GM12873 (cell line): ENCODE measurements around the gene KCMF1.

Experiments used
- TF ChIP-seq, protein P1 (sequence below): IDR thresholded peaks from 2 replicates; pipeline ENCODE4 v1.5.1; 2012; ENCODE audit warnings: low read depth, mild to moderate bottlenecking, moderate library complexity, low read length, control low read depth; ENCODE audit not compliant: insufficient read depth; ENCODE audit errors: missing control alignments

The KCMF1 gene

DNA sequence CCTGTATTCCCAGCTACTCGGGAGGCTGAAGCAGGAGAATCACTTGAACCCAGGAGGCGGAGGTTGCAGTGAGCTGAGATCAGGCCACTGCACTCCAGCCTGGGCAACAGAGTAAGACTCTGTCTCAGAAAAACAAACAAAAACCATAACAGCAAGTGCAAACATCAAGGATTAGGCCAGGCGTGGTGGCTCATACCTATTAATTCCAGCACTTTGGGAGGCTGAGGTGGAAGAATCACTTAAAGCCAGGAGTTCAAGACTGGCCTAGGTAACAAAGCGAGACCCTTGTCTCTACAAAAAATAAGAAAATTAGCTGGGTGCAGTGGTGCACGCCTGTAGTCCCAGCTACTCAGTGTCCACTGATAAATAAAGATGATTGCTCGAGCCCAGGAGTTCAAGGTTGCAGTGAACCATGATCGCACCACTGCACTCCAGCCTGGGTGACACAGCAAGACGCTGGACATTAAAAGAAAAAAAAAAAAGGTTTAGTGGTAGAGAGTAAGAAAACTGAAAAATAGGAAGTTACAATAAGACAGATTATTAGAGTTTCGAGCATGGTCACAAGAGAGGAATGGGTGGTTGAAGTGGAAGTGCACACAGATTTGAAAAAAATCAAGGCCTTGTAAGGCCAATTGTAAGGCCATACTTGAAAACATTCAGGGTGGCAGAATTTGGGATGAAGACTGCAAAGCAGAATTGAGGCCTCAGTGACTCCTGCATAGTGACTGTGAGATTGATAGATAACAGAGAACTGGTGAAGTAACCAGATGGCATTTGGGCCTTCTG is 6.4 kb upstream of the KCMF1 start:
- TF ChIP-seq, protein P1, sequence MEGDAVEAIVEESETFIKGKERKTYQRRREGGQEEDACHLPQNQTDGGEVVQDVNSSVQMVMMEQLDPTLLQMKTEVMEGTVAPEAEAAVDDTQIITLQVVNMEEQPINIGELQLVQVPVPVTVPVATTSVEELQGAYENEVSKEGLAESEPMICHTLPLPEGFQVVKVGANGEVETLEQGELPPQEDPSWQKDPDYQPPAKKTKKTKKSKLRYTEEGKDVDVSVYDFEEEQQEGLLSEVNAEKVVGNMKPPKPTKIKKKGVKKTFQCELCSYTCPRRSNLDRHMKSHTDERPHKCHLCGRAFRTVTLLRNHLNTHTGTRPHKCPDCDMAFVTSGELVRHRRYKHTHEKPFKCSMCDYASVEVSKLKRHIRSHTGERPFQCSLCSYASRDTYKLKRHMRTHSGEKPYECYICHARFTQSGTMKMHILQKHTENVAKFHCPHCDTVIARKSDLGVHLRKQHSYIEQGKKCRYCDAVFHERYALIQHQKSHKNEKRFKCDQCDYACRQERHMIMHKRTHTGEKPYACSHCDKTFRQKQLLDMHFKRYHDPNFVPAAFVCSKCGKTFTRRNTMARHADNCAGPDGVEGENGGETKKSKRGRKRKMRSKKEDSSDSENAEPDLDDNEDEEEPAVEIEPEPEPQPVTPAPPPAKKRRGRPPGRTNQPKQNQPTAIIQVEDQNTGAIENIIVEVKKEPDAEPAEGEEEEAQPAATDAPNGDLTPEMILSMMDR = no peak

DNA sequence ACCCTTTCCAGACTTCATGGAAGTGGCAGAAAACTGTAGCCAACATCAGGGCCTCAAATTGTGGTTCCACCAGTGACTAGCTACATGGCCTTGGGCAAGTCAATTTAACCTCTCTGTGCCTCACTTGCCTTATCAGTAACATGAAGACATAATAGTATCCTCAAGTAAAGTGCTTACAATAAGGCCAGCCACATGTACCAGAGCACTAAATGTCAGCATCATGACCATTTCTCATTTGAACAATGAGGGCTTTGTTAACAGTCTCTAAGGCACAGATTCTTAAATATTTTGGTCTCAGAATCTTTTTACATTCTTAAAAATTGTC is 5.8 kb upstream of the KCMF1 start:
- TF ChIP-seq, protein P1 = no peak

DNA sequence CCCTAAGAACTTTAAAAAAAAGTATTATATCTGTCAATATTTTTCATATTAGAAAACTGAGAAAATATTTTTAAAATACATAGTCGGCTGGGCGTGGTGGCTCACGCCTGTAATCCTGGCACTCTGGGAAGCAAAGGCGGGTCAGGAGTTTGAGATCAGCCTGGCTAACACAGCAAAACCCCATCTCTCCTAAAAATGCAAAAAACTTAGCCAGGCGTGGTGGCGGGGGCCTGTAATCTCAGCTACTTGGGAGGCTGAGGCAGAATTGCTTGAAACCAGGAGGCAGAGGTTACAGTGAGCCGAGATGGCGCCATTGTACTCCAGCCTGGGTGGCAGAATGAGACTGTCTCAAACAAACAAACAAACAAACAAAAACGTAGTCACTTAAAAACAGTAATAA is 5.1 kb upstream of the KCMF1 start:
- TF ChIP-seq, protein P1 = no peak

DNA sequence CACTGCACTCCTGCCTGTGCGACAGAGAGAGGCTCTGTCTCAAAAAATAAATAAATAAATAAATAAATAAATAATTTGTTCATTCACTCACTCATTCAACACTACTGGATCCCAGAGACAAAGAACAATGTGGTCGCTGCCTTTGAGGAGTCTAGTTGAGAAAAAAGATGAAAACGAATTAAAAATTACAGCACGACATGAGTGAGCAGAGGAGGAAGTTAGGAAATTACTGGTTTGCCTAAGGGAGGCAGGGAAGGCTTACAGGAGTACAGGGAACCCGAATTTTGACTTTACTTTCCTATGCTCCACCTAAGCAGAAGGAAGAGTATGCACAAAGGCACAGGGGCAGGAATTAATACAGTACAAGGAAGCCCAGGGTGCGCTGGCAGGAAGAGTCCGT is 4.2 kb upstream of the KCMF1 start:
- TF ChIP-seq, protein P1 = no peak

DNA sequence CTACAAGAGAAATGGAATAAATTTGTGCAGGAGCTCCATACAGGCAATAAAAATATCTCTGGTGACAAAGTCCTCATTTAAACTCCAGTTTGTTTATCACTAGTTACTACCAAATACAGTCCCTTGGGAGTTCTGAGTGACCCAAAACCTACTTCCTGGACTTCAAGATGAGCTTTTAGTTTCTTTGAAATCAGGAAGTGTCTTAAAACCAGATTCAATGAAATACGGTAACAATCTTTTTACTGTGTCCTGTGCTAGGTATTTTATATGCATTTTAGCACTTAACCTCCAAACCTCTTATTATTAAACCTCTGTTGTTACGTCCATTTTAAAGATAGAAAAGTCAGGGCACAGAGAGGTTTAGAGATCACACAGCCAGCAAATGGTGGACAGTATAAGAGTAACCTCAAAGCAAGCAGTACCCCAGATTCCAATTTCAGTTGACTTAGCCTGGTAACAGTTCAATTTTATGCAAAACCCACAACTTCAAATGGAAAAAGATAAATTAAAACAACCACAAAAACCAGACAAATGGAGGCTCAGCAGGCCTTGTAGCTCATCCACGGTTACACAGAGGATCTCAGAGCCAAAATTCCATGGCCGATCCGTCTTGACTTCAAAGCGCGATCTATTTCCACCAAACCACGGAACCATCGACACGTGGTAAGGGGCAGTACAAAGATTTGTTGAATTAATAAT is 1.3 kb upstream of the KCMF1 start:
- TF ChIP-seq, protein P1 = no peak

DNA sequence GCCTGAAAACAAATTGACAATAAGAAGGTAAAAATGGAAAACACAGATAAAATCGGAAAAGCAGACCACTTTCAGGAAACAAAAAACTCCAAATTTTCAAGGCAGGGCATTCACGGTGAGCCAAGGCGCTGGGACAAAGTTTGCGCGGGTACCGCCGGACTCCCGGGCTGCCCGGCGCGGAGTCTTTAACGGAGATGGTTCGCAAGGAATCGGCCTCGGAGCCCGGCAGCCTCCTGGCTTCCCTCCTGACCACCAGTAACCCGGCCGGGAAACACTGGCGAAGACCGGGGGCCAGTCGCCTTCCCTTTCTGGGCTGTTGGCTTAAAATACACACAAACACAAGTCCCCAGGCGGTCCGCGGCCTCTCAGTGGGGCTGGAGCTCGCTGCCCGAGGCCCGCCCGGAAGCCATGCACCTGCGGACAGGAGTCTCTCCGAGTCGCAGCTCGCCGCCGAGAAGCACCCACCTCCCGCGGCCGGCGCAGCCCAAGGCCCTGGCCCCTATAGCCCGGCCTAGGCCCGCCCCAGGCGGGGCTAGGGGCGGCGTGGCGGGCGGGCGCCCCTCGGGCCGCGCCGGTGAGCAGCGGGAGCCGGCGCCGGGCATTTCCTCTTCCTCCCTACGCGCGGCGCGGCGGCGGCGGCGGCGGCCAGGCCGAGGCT is 622 bp upstream of the KCMF1 start:
- TF ChIP-seq, protein P1 = no peak

DNA sequence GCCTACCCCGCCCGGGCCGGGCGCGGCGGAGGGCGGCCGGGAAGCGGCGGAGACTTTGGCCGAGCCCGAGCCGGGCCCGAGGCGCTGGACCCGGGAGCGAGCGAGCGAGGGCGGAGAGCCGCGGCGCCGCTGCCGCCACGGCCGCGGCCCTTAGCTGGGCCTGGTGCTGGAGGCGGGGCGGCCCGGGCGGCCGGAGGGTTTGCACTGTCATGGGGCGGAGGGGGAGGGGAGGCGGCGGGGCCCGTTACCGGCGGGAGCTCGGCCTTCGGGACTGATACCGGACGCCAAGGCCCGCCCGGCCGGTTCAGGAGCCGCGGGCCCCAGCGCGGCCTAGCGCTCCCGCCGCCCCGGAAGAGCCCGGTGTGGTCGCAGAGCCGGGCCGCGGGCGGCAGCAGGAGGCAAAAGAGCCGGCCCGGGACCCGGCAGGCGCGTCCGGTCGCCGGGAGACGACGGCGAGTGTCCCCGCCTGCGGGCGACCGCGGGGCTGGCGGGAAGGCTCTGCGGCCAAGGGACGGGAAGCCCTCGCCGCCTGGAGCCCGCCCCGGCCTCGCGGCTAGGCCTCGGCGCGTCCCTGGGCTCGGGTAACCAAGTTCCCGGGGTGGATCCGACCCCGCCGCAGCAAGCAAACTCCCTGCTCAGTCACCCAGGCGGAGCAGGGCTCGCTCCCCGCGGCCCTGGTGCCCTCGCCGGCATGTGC is 697 bp downstream of the KCMF1 start:
- TF ChIP-seq, protein P1 = no peak
